ENCODE measurements around the gene TEKTIP1. TPM values are rescaled to one million over a fixed set of nuclear protein-coding genes. Genes with fewer than 3 reads are reported as not detected.
A peak's percentile ranks its signal among the peaks of the same experiment; 100 is the strongest.

Gene TEKTIP1
- total and polyA plus RNA-seq, 2 of the 4 experiments (the other 2 are of a cell fraction) = not detected

- no peak overlapping the region for H4K5ac ChIP-seq (ENCODE audit: low read depth, low read length)
Observed at GRCh38 chr19:3509566-3509989, 29.4 kb upstream of the TEKTIP1 start.

More at GRCh38 chr19:3509566-3509989, 29.4 kb upstream of the TEKTIP1 start:
- Histone ChIP-seq H3K36me3 (ENCODE audit: control insufficient read depth, insufficient read depth, low read length) (peaks cover 13% of the 10 kb centered on the region), H3K4me3 (ENCODE audit: insufficient read depth, low read depth, low read length) (no peak overlapping the region), H3K23ac (ENCODE audit: low read depth, low read length) (peak overlapping the region; percentile 65; the same call in 1 of the 2 replicates), H4K91ac (ENCODE audit: insufficient read depth, low read depth, low read length) (peak overlapping the region; percentile 38; the same call in 1 of the 2 replicates), H3K4ac (ENCODE audit: low read depth, low read length) (peak overlapping the region; percentile 47; the same call in 1 of the 2 replicates), H3K27me3 (ENCODE audit: control insufficient read depth, insufficient read depth, low read length) (no peaks in the 10 kb centered on the region), H2BK20ac (ENCODE audit: low read depth, low read length) (no peak overlapping the region), H2BK5ac (ENCODE audit: low read depth, low read length, poor library complexity, severe bottlenecking) (peak overlapping the region; percentile 9), H3K9ac (ENCODE audit: low read depth, low read length) (no peak overlapping the region), H3K4me1 (ENCODE audit: control insufficient read depth, insufficient read depth, low read length) (peaks cover 20% of the 10 kb centered on the region), H2BK120ac (ENCODE audit: low read depth, low read length) (no peak overlapping the region; the same call in 1 of the 2 replicates), H4K20me1 (ENCODE audit: insufficient read depth, low read length) (peaks cover 74% of the 10 kb centered on the region), H3K4me2 (ENCODE audit: low read depth, low read length) (no peak overlapping the region), H3K9me3 (ENCODE audit: control insufficient read depth, insufficient read depth, low read length) (no peaks in the 10 kb centered on the region), H3K27ac (ENCODE audit: insufficient read depth, low read length) (peak overlapping the region; percentile 1; the same call in 1 of the 2 replicates), H2AK9ac (replicated peaks; ENCODE audit: low read depth, low read length, poor library complexity) (peak overlapping the region; percentile 89), H3K14ac (replicated peaks; ENCODE audit: low read depth, low read length) (peak overlapping the region; percentile 58; the same call in 1 of the 2 replicates), H3K79me1 (ENCODE audit: low read depth in 1 of 2, low read length in 2 of 2) (peaks cover 3 to 87% of the 10 kb centered on the region in 2 experiments; a peak in 3 of 4 replicates), H2AFZ (replicated peaks; ENCODE audit: low read length, poor library complexity) (peak overlapping the region; percentile 56), H3K18ac (ENCODE audit: low read depth, low read length) (no peak overlapping the region), H2AK5ac (ENCODE audit: low read depth, low read length) (peak overlapping the region; percentile 93; the same call in 1 of the 2 replicates), H3K9me1 (ENCODE audit: insufficient read depth, low read length) (peaks cover 21% of the 10 kb centered on the region), H2BK15ac (ENCODE audit: low read depth, low read length) (no peak overlapping the region), H3K56ac (ENCODE audit: extremely low read depth, insufficient read depth, low read length) (no peak overlapping the region), H4K8ac (ENCODE audit: low read depth in 2 of 2, low read length in 2 of 2) (no peak overlapping the region)
- dilution Hi-C loops (cut with HindIII; ENCODE audit: low sequenced_read_pairs, unreplicated experiment) = no loop called here
- POLR2A ChIA-PET (ENCODE audit: unreplicated experiment) = no interaction called here
- CTCF ChIA-PET = no interaction called here
- in situ Hi-C loops (cut with MboI; ENCODE audit: low sequenced_read_pairs) = no loop called here
- 98% methylated on average over 6 of the region's 15 CpGs; no CpG with 5 or more reads in 1 of the 2 experiments for WGBS, 2 experiments (ENCODE audit: extremely low coverage in 2 of 2, insufficient read length in 1 of 2)
- DNase-seq (peak; percentile 80), ATAC-seq (ENCODE audit: low read depth) (no peak)
- BruUV-seq (replicated peaks) = no TSS peak
- TF ChIP-seq, protein P1, sequence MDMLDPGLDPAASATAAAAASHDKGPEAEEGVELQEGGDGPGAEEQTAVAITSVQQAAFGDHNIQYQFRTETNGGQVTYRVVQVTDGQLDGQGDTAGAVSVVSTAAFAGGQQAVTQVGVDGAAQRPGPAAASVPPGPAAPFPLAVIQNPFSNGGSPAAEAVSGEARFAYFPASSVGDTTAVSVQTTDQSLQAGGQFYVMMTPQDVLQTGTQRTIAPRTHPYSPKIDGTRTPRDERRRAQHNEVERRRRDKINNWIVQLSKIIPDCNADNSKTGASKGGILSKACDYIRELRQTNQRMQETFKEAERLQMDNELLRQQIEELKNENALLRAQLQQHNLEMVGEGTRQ (IDR thresholded peaks at IDR 0.05; ENCODE audit: low read depth, low read length) = no peak
- no peak for TF ChIP-seq CHD1 (IDR thresholded peaks at IDR 0.05; ENCODE audit: low read depth, low read length)
- no peak for TF ChIP-seq CTCF (conservative IDR thresholded peaks at IDR 0.05; ENCODE audit: low read depth, low read length)
- TF ChIP-seq SMC3 (IDR thresholded peaks at IDR 0.05; ENCODE audit: low read depth, low read length) = no peak
- TF ChIP-seq NFE2L2 (IDR thresholded peaks at IDR 0.05; ENCODE audit: low read depth, low read length) = no peak; the same call in 1 of the 2 replicates
- no peak for TF ChIP-seq MAZ (IDR thresholded peaks at IDR 0.05; ENCODE audit: borderline replicate concordance, low read depth, low read length)
- peak; percentile 78 for TF ChIP-seq FOS (IDR thresholded peaks at IDR 0.05; ENCODE audit: low read depth, low read length)
- TF ChIP-seq BHLHE40 (IDR thresholded peaks at IDR 0.05; ENCODE audit: low read depth, low read length) = 0 out of 2 replicates have a peak, but pooled peaks have one; percentile 8
- no peak for TF ChIP-seq CEBPB (IDR thresholded peaks at IDR 0.05; ENCODE audit: low read depth, low read length)
- TF ChIP-seq RCOR1 (IDR thresholded peaks at IDR 0.05; ENCODE audit: insufficient replicate concordance, low read length) = no peak
- TF ChIP-seq MAFK (IDR thresholded peaks at IDR 0.05; ENCODE audit: low read depth, low read length) = no peak
- TF ChIP-seq POLR2A (IDR thresholded peaks at IDR 0.05; ENCODE audit: low read depth, low read length) = no peak
- TF ChIP-seq MXI1 (IDR thresholded peaks at IDR 0.05; ENCODE audit: borderline replicate concordance, low read depth, low read length) = no peak
- TF ChIP-seq RFX5 (IDR thresholded peaks at IDR 0.05; ENCODE audit: low read depth, low read length) = no peak
- intact Hi-C loops (cut with micrococcal nuclease) = loop anchor here (5.0 kb wide), 1 partner anchor 118 kb away; the partner anchor contains the start of gene CACTIN

Measured in IMR-90 (cell line).